Neutrophil (primary cell): Measurements from ENCODE around the gene PHC2.

Experiments
- H3K27ac ChIP-seq: fragments of 200-600 bp; sonication (generic); 2 replicates; pipeline ENCODE4 v1.5.1; 2016; ENCODE audit warnings: mild to moderate bottlenecking, moderate library complexity
- H3K27me3 ChIP-seq: fragments of 200-600 bp; sonication (generic); 2 replicates; pipeline ENCODE4 v1.6.0; 2016; ENCODE audit warnings: mild to moderate bottlenecking
- H3K36me3 ChIP-seq: fragments of 200-600 bp; sonication (generic); 2 replicates; pipeline ENCODE4 v1.5.1; 2017
- H3K4me1 ChIP-seq, 2 experiments: fragments of 200-600 bp in 1 of 2; sonication (generic) in 1 of 2; 1 replicate in 1 of 2; 2 replicates in 1 of 2; pipeline versions ENCODE4 v1.5.1 to v1.6.1; 2013 to 2016; ENCODE audit warnings: low read depth in 1 of 2, low read length in 1 of 2, mild to moderate bottlenecking in 1 of 2, moderate library complexity in 1 of 2; ENCODE audit not compliant: control insufficient read depth in 1 of 2, insufficient read depth in 1 of 2
- H3K4me3 ChIP-seq, 2 experiments: fragments of 200-600 bp in 1 of 2; sonication (generic) in 1 of 2; 1 replicate in 1 of 2; 2 replicates in 1 of 2; pipeline ENCODE4 v1.5.1; 2013 to 2016; ENCODE audit warnings: low read depth in 1 of 2, low read length in 1 of 2, mild to moderate bottlenecking in 1 of 2, moderate library complexity in 1 of 2
- H3K9me3 ChIP-seq: fragments of 200-600 bp; sonication (generic); 2 replicates; pipeline ENCODE4 v1.5.1; 2016
- TF ChIP-seq, protein P1 (sequence below): fragments of 200-600 bp; sonication (generic); IDR thresholded peaks from 2 replicates; pipeline ENCODE4 v1.5.1; 2016; ENCODE audit warnings: antibody characterized with exemption

Gene PHC2

DNA sequence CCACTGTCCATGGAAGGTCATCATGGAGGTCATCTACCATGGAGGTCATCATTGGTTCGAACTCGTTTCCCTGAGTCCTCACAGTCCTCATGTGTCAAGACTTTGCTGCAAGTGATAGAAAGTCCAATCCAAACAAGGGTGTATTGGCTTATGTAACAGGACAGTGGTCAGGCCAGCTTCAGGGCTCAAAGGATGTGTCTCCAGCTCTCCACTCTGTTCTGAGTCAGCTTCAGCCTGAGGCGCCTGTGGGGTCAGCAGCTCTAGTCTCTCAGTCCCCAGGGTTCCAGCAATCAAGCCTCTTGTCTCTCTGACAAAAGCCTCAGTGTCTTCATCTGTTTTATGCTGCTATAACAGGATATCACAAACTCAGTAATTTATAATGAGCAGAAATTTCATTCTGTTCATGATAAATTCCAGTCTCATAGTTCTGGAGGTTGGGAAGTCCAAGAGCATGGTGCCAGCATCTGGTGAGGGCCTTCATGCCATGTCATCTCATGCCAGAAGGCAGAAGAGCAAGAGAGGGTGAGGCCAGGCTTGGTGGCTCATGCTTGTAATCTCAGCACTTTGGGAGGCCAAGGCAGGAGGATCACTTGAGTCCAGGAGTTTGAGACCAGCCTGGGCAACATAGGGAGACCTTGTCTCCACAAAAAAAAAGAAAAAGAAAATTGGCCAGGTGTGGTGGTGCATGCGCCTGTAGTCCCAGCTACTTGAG is 129.5 kb downstream of the PHC2 start:
- no peaks in the 10 kb centered on the region for H3K9me3 ChIP-seq
- H3K27me3 ChIP-seq = peaks cover 18% of the 10 kb centered on the region
- peaks cover 10% of the 10 kb centered on the region for H3K36me3 ChIP-seq
- no peak overlapping the region for H3K4me3 ChIP-seq
- peaks cover 32 to 35% of the 10 kb centered on the region in 2 experiments for H3K4me1 ChIP-seq
- TF ChIP-seq, protein P1, sequence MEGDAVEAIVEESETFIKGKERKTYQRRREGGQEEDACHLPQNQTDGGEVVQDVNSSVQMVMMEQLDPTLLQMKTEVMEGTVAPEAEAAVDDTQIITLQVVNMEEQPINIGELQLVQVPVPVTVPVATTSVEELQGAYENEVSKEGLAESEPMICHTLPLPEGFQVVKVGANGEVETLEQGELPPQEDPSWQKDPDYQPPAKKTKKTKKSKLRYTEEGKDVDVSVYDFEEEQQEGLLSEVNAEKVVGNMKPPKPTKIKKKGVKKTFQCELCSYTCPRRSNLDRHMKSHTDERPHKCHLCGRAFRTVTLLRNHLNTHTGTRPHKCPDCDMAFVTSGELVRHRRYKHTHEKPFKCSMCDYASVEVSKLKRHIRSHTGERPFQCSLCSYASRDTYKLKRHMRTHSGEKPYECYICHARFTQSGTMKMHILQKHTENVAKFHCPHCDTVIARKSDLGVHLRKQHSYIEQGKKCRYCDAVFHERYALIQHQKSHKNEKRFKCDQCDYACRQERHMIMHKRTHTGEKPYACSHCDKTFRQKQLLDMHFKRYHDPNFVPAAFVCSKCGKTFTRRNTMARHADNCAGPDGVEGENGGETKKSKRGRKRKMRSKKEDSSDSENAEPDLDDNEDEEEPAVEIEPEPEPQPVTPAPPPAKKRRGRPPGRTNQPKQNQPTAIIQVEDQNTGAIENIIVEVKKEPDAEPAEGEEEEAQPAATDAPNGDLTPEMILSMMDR = no peak
- peak overlapping the region; percentile 8 for H3K27ac ChIP-seq

GRCh38 chr1:33300673-33301072 is 130.2 kb downstream of the PHC2 start:
- peaks cover 10% of the 10 kb centered on the region for H3K36me3 ChIP-seq
- H3K4me3 ChIP-seq = no peak overlapping the region

GRCh38 chr1:33299461-33300155 is 131.3 kb downstream of the PHC2 start:
- TF ChIP-seq, protein P1 = no peak
- Histone ChIP-seq H3K27me3 (no peaks in the 10 kb centered on the region), H3K9me3 (no peaks in the 10 kb centered on the region), H3K4me3 (no peak overlapping the region), H3K36me3 (peaks cover 17% of the 10 kb centered on the region), H3K27ac (no peak overlapping the region), H3K4me1 (peaks cover 28 to 33% of the 10 kb centered on the region in 2 experiments)

More at GRCh38 chr1:33300673-33301072, 130.2 kb downstream of the PHC2 start:
- Histone ChIP-seq H3K27me3 (peaks cover 10% of the 10 kb centered on the region), H3K4me1 (peaks cover 28 to 32% of the 10 kb centered on the region in 2 experiments), H3K9me3 (no peaks in the 10 kb centered on the region), H3K27ac (peak overlapping the region; percentile 23)
- TF ChIP-seq, protein P1 = no peak

DNA sequence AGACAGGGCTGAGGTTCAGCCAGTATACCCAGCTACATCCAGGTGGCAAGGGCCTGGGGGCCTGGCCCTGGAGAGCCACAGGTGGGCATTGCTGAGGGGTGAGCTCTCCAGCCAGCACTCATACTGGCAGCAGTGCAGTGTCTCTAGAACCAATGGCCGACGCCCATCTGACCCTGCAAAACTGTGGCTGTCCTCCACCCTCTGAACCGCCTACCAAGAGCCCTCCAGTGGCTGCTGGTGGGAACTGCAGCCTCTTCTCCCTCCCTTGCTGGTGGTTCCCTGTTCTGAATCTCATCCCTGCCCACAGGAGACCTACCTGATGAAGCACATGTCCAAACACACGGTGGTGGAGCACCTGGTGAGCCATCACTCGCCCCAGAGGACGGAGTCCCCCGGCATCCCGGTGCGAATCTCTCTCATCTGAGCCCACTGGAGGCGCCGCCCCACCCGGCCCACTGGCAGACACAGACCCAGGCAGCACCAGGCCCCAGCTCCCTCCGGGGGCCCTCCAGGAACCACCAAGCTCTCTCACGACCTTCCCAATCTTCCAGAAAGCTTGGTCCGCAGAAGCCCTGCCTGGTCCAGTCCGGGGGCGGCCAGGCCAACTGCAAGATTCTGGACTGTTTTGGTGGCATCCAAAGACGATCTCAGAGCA is 132.1 kb downstream of the PHC2 start:
- Histone ChIP-seq H3K27ac (peak overlapping the region; percentile 54), H3K4me3 (peak overlapping the region in 1 of 2 experiments; percentile 7), H3K27me3 (no peaks in the 10 kb centered on the region), H3K36me3 (peaks cover 25% of the 10 kb centered on the region), H3K4me1 (peaks cover 28 to 29% of the 10 kb centered on the region in 2 experiments), H3K9me3 (no peaks in the 10 kb centered on the region)
- TF ChIP-seq, protein P1 = peak; percentile 96

DNA sequence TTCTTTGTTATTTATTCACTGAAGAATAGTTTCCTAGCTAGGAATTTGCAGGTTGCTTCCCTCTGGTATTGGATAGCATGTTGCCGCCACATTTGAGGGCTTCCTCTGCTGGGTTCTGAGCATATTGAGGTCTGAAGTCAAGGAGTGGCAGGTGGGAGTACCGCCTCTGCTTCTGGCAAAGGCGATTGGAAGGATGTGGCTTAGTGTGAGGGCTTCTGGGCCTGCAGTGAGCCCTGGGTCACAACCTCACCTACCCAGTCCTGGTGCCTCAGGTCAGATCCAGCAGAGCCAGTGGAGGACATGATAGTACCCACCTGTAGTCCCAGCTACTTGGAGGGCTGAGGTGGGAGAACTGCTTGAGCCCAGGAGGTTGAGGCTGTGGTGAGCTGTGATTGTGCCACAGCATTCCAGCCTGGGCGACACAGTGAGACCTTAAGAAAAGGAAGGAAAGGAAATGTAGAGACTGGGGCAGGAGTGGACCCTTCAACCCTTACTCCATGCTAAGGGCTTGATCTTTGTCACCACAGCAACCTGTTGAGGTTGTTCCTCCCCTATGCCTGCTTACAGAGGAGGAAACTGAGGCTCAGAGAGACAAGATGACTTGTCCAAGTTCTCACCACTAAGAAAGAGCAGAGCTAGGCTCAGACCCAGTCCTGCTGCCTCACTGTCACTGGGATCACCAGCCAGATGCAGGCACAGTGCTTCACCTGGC is 132.8 kb downstream of the PHC2 start:
- Histone ChIP-seq H3K4me3 (peak overlapping the region in 1 of 2 experiments; percentile 7), H3K4me1 (peaks cover 28 to 29% of the 10 kb centered on the region in 2 experiments), H3K27ac (peak overlapping the region; percentile 54), H3K27me3 (no peaks in the 10 kb centered on the region), H3K9me3 (no peaks in the 10 kb centered on the region), H3K36me3 (peaks cover 31% of the 10 kb centered on the region)
- TF ChIP-seq, protein P1 = no peak
